Uterus (tissue), 4 donors: ENCODE data around the gene C1QC. TPM values are rescaled to one million over a fixed set of nuclear protein-coding genes. Genes with fewer than 3 reads are reported as not detected.

ENCODE experiments used
- DNase-seq, 2 donors: peaks; one replicate each; pipeline ENCODE4 v3.0.0-alpha.2; 2019 to 2020
- H3K27ac ChIP-seq, 2 donors: fragments of 200-600 bp; sonication (generic); 1 replicate in 1 of 2; 2 replicates in 1 of 2; pipeline ENCODE4 v1.5.1; 2016 to 2018
- H3K27me3 ChIP-seq, 2 donors: fragments of 200-600 bp; sonication (generic); one replicate each; pipeline ENCODE4 v1.5.1; 2018 to 2019; ENCODE audit warnings: control low read depth in 1 of 2
- H3K36me3 ChIP-seq, 2 donors: fragments of 200-600 bp; sonication (generic); one replicate each; pipeline ENCODE4 v1.5.1; 2019; ENCODE audit warnings: control low read depth in 1 of 2
- H3K4me1 ChIP-seq, 2 donors: fragments of 200-600 bp; sonication (generic); one replicate each; pipeline ENCODE4 v1.5.1; 2018 to 2019; ENCODE audit warnings: control low read depth in 1 of 2
- H3K4me3 ChIP-seq, 2 donors: fragments of 200-600 bp; sonication (generic); 1 replicate in 1 of 2; 2 replicates in 1 of 2; pipeline ENCODE4 v1.5.1; 2018 to 2019; ENCODE audit warnings: mild to moderate bottlenecking in 1 of 2
- H3K9me3 ChIP-seq, 2 donors: fragments of 200-600 bp; sonication (generic); one replicate each; pipeline ENCODE4 v1.5.1; 2019; ENCODE audit warnings: control low read depth in 1 of 2
- POLR2A ChIP-seq, 2 donors: fragments of 450-650 bp; IDR thresholded peaks; one replicate each; pipeline ENCODE4 v1.6.1; 2016; ENCODE audit warnings: antibody characterized with exemption in 2 of 2, mild to moderate bottlenecking in 1 of 2, moderate library complexity in 1 of 2
- intact Hi-C: fragments of 100-400 bp; cut with DNase I; formaldehyde crosslinking; loops from one replicate; pipeline ENCODE4 v1.15.1; 2023; ENCODE audit warnings: low total_unique reads
- total RNA-seq, 4 donors: library from RNA; depleted of rRNA in 3 of 4; stranded (reverse); fragments of >200 nt in 3 of 4; gene quantifications; one replicate each; pipeline versions ENCODE4 v1.1.0 to v1.2.4, GENCODE V29; 2014 to 2023
- TF ChIP-seq, protein P1 (sequence below), 4 experiments: fragments of 200-600 bp in 2 of 4; fragments of 450-650 bp in 2 of 4; sonication (generic) in 2 of 4; IDR thresholded peaks; one replicate each; pipeline ENCODE4 v1.5.1; 2016 to 2019; ENCODE audit warnings: antibody characterized with exemption in 4 of 4, mild to moderate bottlenecking in 2 of 4, moderate library complexity in 1 of 4
- donor health status: DM: yes; HTN: yes; CAD: no.

The C1QC gene
- total RNA-seq, 4 donors from 2014 or later, result 8.2 to 120 (median 28.1) TPM

DNA sequence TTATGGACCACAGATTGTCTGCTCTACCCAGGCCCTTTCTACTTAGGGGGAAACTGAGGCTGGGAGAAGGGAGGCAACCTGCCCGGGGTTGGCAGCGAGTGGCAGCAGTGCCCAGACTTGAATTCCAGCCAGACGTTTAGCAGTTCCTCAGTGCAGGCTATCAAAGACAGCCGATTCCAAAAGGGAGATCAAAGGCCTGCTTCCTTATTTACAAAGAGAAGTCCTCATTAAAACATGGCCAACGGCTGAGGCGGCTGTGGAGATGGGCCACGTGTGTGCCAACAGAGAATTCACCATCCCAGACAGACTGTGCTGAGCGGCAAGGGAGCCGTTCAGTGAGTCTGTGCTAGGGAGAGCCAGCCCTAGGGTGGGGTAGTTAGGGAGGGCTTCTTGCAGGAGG, 37.3 kb downstream of the C1QC start:
- H3K4me3 ChIP-seq, result no peak overlapping the region
- TF ChIP-seq POLR2A (IDR thresholded peaks at IDR 0.05), result no peak
- TF ChIP-seq, protein P1, sequence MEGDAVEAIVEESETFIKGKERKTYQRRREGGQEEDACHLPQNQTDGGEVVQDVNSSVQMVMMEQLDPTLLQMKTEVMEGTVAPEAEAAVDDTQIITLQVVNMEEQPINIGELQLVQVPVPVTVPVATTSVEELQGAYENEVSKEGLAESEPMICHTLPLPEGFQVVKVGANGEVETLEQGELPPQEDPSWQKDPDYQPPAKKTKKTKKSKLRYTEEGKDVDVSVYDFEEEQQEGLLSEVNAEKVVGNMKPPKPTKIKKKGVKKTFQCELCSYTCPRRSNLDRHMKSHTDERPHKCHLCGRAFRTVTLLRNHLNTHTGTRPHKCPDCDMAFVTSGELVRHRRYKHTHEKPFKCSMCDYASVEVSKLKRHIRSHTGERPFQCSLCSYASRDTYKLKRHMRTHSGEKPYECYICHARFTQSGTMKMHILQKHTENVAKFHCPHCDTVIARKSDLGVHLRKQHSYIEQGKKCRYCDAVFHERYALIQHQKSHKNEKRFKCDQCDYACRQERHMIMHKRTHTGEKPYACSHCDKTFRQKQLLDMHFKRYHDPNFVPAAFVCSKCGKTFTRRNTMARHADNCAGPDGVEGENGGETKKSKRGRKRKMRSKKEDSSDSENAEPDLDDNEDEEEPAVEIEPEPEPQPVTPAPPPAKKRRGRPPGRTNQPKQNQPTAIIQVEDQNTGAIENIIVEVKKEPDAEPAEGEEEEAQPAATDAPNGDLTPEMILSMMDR (IDR thresholded peaks at IDR 0.05), result no peak
- H3K36me3 ChIP-seq, result no peaks in the 10 kb centered on the region
- H3K4me1 ChIP-seq, result no peaks in the 10 kb centered on the region
- H3K9me3 ChIP-seq, result no peaks in the 10 kb centered on the region
- H3K27ac ChIP-seq, result no peak overlapping the region
- no peak for DNase-seq
- no peaks in the 10 kb centered on the region for H3K27me3 ChIP-seq
- intact Hi-C loops, result no loop called here

DNA sequence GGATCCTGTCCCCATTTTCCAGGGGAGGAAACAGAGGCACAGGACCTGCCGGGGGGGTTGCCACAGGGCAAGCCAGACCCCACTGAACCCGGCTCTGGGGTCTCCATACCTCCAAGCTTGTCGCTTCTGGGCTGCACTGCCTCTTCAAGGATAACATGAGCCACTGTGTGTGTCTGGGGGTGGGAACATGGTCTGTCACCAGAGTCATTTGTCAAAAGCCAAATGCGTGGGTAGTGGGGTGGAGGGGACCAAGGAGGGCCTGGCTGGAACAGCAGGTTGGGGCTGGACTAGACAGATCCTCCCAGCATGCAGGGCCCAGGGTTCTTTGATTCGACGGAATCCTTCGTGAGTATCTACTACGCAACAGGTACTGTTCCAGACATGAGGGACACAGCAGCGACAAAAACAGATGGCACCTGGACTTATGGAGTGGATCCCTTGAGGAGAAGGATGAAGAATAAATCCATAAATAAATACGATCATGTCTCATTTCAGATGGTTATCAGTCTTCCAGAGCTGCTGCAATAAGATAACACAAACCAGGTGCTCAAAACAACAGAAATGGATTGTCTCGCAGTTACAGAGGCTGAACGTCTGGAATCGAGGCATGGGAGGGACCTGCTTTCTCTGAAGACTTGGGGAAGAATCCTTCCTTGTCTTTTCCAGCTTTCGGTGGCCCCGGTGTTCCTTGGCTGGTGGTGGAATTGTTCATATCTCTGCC, 38.3 kb downstream of the C1QC start:
- no peak for TF ChIP-seq POLR2A (IDR thresholded peaks at IDR 0.05)
- TF ChIP-seq, protein P1 (IDR thresholded peaks at IDR 0.05), result no peak
- Histone ChIP-seq H3K27ac (no peak overlapping the region), H3K36me3 (no peaks in the 10 kb centered on the region), H3K9me3 (no peaks in the 10 kb centered on the region), H3K4me1 (no peaks in the 10 kb centered on the region), H3K4me3 (no peak overlapping the region), H3K27me3 (no peaks in the 10 kb centered on the region)
- no peak for DNase-seq
- intact Hi-C loops, result no loop called here

DNA sequence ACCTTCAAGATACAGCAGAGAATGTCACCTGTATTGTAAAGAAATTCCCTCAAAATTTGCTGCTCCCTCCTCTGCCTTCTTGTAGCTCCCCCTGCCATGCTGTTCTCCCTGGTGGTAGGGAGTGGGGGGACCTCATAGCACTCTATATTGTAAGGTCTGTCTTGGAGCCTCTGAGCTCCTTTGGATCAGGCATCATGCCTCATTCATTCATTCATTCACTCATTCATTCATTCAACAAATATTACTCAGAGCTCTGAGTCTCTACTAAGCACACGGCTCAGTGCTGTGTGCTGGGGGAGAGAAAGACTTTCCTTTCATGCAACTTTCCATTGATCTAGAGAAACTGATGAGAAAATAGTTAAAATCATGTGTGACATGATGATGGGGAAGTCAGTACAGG, 40.1 kb downstream of the C1QC start:
- no peaks in the 10 kb centered on the region for H3K36me3 ChIP-seq
- TF ChIP-seq, protein P1 (IDR thresholded peaks at IDR 0.05), result no peak
- no peak for TF ChIP-seq POLR2A (IDR thresholded peaks at IDR 0.05)
- no peaks in the 10 kb centered on the region for H3K27me3 ChIP-seq
- intact Hi-C loops, result no loop called here
- no peak overlapping the region for H3K4me3 ChIP-seq
- no peak overlapping the region for H3K27ac ChIP-seq
- DNase-seq, result no peak
- no peaks in the 10 kb centered on the region for H3K4me1 ChIP-seq
- H3K9me3 ChIP-seq, result no peaks in the 10 kb centered on the region

DNA sequence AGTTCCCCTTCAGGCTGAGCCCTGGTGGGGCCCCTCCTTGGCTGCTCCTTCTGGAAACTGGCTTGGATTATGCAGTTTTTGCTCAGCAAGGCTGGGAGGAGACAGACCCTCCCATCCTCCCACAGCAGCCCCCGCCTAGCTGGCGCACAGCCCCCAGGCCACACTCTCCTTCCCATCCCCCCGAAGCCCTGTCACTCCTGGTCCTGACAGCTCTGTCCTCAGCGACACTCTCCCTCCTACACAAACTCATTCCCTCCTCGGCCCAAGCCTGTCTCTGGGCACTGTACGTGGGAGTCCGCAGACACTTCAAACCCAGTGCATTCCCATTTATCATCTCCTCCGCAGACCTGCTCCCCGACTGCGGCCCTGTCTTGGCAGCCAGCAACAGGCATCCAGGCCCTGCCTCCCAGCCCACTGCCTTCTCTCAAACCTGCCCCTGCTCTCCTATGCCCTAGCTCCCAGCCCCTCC, 42.2 kb downstream of the C1QC start:
- H3K27ac ChIP-seq, result no peak overlapping the region
- TF ChIP-seq, protein P1 (IDR thresholded peaks at IDR 0.05), result no peak
- no peak for TF ChIP-seq POLR2A (IDR thresholded peaks at IDR 0.05)
- no peak overlapping the region for H3K4me3 ChIP-seq
- no peaks in the 10 kb centered on the region for H3K27me3 ChIP-seq
- intact Hi-C loops, result no loop called here
- no peaks in the 10 kb centered on the region for H3K9me3 ChIP-seq
- H3K36me3 ChIP-seq, result no peaks in the 10 kb centered on the region
- no peaks in the 10 kb centered on the region for H3K4me1 ChIP-seq
- DNase-seq, result peak; percentile 18 to 42

DNA sequence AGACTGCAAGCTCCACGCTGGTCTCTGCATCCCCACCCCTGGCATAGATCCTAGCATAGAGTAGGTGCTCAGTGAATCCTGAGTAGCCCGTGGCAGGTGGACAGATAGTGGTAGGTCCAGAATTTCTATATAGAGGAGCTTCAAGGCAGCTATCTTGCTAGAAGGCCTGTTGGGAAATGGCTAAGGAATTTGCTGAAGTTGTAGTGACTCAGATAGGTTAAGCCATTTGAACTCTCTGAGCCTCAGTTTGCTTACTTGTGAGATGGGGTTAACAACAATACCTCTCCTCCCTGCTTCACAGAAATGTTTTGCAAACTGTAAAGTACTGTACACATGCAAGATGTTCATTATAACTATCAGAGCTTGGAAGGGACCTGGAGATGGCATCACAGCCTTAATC, 43.8 kb downstream of the C1QC start:
- H3K27ac ChIP-seq, result no peak overlapping the region

More for the DNA sequence above, 43.8 kb downstream of the C1QC start:
- Histone ChIP-seq H3K4me1 (no peaks in the 10 kb centered on the region), H3K9me3 (no peaks in the 10 kb centered on the region), H3K4me3 (no peak overlapping the region), H3K36me3 (no peaks in the 10 kb centered on the region), H3K27me3 (no peaks in the 10 kb centered on the region)
- intact Hi-C loops, result no loop called here
- TF ChIP-seq, protein P1 (IDR thresholded peaks at IDR 0.05), result no peak
- no peak for TF ChIP-seq POLR2A (IDR thresholded peaks at IDR 0.05)
- DNase-seq, result no peak
